HUES6 (cell line): ENCODE measurements around the gene NPHP1.
"Not testable (repeated sequence)": the region's sequence is repeated elsewhere in the genome, so short reads cannot be mapped to it uniquely, and the experiment has no call there.

Experiments
- H3K27ac ChIP-seq: 2 replicates; pipeline ENCODE4 v1.7.0; 2013; ENCODE audit warnings: low read depth, mild to moderate bottlenecking, low read length, inconsistent platforms
- H3K27me3 ChIP-seq: 2 replicates; pipeline ENCODE4 v1.6.1; 2013; ENCODE audit warnings: low read length; ENCODE audit not compliant: control insufficient read depth, insufficient read depth
- H3K36me3 ChIP-seq: 2 replicates; pipeline ENCODE4 v1.6.1; 2013; ENCODE audit warnings: low read length; ENCODE audit not compliant: control insufficient read depth, insufficient read depth
- H3K4me1 ChIP-seq: 2 replicates; pipeline ENCODE4 v1.6.1; 2013; ENCODE audit warnings: low read length; ENCODE audit not compliant: control insufficient read depth, insufficient read depth
- H3K4me3 ChIP-seq: 2 replicates; pipeline ENCODE4 v1.5.1; 2013; ENCODE audit warnings: low read depth, low read length
- H3K9ac ChIP-seq: one replicate; pipeline ENCODE4 v1.6.1; 2013; ENCODE audit warnings: mild to moderate bottlenecking, low read length
- H3K9me3 ChIP-seq: 2 replicates; pipeline ENCODE4 v1.6.1; 2013; ENCODE audit warnings: low read depth, low read length; ENCODE audit not compliant: control insufficient read depth, insufficient read depth

Gene NPHP1

DNA sequence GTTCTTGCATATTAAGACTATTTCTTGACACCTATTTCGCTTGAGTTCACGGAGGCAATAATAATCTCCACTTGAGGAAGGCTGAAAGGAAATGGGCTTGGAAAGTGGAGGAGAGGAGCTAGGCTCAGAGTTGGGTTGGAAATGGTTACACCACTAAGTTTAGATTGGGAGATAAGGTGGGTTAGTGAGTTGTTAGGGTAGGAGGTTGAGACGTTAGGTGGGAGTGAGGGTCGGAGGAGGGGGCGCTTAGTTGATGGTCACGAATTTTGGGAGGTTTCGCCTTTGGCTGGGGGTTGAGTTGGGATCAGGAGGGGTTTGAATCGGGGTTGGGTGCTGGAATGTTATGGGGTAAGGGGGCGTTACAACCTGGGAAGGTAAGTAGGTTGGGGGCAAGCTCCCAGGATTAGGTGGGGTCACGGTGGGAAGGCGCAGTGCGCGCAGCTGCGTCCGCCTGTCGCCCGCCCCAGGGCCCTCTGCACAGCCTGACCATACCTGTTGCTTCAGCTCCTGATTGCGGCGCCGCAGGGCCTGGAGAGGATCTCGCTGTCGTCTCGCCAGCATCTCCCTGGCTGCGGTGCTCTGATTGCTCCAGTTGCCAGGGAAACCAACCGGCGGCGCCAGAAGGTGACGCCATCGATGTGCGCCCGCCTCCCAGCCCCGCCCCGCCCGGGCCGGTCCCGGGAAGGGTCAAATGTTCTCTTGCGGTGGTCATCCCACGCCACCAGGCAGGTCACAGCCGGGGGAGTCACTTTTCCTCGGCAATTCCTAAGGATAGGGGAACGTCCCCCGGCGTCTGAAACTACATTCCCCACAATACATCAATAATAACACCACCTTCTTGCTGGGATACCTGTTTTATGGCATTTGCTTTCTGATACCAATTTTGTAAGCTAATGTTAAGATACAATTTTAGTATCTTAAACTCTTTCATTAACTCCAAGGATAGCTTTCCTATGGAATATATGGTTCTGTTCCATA, at the start of gene NPHP1:
TSS of gene NPHP1 (minus strand) at position 606 of the 978 bp plus-strand sequence. CDS start at position 561, 45 bp downstream.
- peak within 1 kb of the TSS; percentile 54 for H3K9ac ChIP-seq
- no peaks in the 10 kb centered on the region for H3K4me1 ChIP-seq
- no peaks in the 10 kb centered on the region for H3K9me3 ChIP-seq
- H3K36me3 ChIP-seq, result no peaks in the 10 kb centered on the region
- no peak within 1 kb of the TSS for H3K27ac ChIP-seq
- no peaks in the 10 kb centered on the region for H3K27me3 ChIP-seq
- peak within 1 kb of the TSS; percentile 83 for H3K4me3 ChIP-seq

DNA sequence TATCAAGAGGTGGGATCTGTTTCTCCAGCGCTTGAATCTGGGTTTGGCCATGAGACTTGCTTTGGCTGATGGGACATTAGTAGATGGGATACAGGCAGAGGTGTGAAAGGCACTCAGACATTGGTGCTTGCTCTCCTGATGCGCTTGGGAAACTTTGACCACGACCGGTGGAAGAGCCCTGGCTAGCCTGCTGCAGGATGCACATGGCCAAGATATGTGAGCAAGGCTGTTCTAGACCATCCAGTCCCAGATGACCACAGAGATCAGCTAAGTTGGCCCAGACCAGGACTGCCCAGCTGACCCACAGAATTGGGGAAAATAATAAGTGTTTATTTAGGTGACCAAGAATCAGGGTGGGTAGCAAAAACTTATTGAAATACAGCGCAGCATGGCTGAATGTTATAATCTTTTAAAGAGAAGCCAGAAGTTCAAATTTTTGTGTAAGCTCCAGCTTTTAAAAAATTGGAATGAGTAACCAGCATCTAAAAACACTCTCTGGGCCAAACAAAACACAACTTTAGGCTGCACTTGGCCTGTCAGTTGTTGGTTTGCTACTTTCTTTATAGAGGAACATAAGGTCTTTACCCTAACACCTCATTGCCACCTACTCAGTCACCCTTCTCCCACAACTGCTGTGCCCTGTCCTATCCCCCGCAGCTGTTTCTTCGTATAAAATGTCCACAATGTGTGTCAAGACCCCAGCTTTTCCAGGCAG, 43.4 kb upstream of the NPHP1 start:
- H3K9me3 ChIP-seq, H3K36me3 ChIP-seq, H3K9ac ChIP-seq, H3K4me1 ChIP-seq, H3K27me3 ChIP-seq, H3K27ac ChIP-seq, H3K4me3 ChIP-seq: not testable (repeated sequence)

DNA sequence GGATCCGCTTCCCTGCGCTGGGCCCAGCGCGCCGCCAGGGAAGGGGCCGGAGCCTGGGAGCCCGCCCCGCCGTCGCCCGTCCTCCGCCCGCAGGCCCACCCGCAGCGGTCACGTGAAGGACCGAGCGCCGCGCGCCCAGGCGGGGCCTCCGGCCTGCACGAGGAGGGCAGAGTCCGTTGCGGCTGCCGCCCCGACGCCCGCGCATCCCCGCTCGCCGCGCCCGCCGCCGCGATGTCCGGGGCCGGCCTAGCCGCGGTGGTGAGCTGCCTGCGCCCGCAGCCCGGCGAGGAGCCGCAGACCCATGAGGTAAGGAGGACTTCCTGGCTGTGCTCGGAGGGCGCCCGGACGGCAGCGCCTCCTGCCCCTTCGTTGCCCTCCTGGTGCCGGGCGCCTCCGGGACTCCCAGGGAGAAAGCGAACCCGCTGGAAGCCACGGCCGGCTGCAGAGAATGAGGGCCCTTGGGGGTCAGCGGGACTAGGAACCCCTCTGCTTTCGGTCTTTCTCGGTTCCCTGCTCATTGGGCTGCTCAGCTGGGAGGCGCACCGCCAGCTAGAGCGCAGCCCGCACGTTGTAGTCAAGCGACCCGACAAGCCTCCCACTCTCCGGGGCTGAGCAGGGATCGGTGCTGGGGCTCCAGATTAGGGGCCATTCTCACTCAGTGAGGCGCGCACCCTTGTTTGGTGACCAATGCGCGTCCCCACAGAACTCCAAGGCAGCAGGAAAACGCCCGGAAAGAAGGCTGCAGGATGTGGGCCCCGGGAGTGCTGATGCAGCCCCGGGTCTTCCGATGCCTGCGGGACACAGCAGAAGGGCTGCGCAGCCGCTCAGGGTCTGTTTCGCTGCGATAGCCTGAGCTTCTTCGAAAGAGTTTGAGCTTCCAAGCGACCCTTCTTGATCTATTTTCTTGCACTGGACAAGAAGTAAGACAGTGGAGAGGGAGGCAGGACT, 40.9 kb upstream of the NPHP1 start:
- H3K9ac ChIP-seq, H3K36me3 ChIP-seq, H3K9me3 ChIP-seq, H3K27me3 ChIP-seq, H3K4me3 ChIP-seq, H3K27ac ChIP-seq, H3K4me1 ChIP-seq: not testable (repeated sequence)

DNA sequence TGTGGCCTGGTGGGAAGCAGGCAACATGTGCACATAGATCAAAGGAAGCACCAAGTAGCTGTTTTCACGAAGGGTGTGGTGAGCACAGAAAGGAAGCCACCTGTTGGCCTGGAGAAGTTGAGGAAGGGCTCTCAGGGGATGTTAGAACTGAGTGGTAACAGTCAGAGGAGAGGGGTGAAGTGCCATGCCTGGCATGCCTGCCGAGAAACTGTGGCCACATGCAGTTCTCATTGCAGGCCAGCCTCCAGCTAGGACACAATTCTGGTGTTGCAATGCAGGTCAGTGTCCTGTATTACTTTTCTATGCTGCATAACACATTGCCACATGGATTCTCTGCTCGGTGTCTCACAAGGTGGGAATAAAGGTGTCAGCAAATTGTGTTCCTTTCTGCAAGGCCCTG, 38.5 kb upstream of the NPHP1 start:
- not testable (repeated sequence) for H3K4me1 ChIP-seq, H3K9me3 ChIP-seq, H3K27ac ChIP-seq, H3K9ac ChIP-seq, H3K4me3 ChIP-seq, H3K27me3 ChIP-seq, H3K36me3 ChIP-seq

DNA sequence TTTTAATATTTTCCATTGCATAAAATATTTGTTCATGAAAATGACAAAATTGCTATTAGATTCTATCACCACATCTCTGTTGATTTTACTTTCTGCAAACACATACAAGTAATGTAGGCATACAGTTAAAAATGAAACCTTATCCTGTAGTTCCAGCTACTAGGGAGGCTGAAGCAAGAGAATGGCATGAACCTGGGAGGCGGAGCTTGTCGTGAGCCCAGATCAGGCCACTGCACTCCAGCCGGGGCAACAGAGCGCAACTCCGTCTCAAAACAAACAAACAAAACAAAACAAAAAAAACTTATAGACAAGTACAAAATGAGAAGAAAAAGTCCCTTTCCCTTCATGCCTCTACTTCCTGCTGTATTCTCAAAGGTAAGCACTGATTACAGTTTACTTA, 29.7 kb upstream of the NPHP1 start:
- H3K9me3 ChIP-seq, H3K36me3 ChIP-seq, H3K4me1 ChIP-seq, H3K9ac ChIP-seq, H3K4me3 ChIP-seq, H3K27ac ChIP-seq, H3K27me3 ChIP-seq: not testable (repeated sequence)

DNA sequence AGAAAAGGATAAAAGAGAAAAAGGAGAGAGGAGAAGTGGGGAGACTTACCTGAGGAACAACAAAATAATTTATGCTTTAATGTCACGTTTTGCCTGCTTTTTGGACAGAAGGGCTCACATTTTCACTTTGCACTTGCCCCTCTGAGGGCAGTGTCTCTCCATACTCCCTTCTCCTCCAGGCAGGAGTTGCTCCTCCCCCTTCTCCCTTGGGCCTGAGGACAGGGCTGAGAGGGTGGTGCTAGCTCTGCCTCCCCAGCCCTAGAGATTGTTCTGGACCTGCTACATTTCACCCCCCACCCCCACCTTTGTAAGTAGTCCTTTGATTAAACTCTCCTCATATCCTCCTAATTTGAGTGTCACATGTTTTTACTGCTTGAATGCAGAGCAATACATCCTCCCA, 25.1 kb upstream of the NPHP1 start:
- not testable (repeated sequence) for H3K9me3 ChIP-seq, H3K27ac ChIP-seq, H3K4me1 ChIP-seq, H3K27me3 ChIP-seq, H3K9ac ChIP-seq, H3K36me3 ChIP-seq, H3K4me3 ChIP-seq

DNA sequence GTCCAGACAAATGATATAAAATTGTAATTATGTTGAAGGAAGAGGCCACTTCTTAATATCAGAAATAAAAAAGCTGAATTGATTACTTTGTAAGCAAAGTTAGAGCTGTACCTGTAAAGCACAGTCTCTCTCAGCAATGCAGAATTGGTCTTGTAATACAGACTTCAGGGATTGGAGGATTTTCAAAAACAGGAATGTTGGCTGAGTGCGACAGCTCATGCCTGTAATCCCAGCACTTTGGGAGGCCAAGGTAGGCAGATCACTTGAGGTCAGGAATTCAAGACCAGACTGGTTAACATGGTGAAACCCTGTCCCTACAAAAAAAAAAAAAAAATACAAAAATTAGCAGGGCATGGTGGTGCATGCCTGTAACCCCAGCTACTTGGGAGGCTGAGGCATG, 17.8 kb upstream of the NPHP1 start:
- H3K9me3 ChIP-seq, H3K4me1 ChIP-seq, H3K27me3 ChIP-seq, H3K9ac ChIP-seq, H3K27ac ChIP-seq, H3K36me3 ChIP-seq, H3K4me3 ChIP-seq: not testable (repeated sequence)

DNA sequence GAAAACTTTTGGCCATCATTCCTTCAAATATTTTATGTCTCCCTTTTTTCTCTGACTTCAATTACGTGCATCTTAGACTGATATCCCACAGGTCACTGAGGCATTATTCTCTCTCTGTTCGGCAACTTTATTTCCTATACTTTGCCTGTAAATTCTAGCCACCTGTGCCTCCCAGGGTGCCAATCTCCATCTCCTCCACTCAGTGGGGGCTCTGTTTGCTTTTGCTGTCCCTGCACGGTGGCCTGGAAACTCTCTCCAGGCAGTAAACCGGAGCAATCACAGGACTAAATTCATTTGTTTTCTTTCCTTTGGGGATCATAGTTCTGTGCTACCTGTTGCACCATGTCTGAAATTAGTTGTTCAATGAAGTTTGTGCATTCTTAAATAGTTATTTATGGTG, 17.1 kb upstream of the NPHP1 start:
- no peak overlapping the region for H3K9ac ChIP-seq

DNA sequence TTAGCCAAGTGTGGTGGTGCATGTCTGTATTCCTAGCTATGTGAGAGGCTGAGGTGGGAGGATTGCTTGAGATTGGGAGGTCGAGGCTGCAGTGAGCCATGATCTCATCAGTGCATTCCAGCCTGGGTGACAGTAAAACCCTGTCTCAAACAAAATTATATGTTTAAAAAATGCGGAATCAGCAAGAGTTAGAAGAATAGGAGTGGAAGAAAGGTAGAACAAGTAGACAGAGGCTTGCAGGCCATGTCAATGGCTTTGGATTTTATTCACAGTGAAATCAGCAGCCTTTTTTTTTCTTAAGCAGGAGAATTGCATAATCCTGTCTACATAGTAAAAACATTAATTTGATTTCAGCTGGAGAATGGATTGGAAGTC, 15.4 kb upstream of the NPHP1 start:
- Histone ChIP-seq H3K36me3 (no peaks in the 10 kb centered on the region), H3K9ac (no peak overlapping the region), H3K9me3 (peaks cover 17% of the 10 kb centered on the region), H3K4me3 (no peak overlapping the region), H3K27ac (no peak overlapping the region), H3K27me3 (no peaks in the 10 kb centered on the region), H3K4me1 (no peaks in the 10 kb centered on the region)

More for the DNA sequence above, 17.1 kb upstream of the NPHP1 start:
- H3K4me3 ChIP-seq, result no peak overlapping the region
- peaks cover 6% of the 10 kb centered on the region; the same call in 1 of the 2 replicates for H3K9me3 ChIP-seq
- no peaks in the 10 kb centered on the region for H3K36me3 ChIP-seq
- no peak overlapping the region for H3K27ac ChIP-seq
- no peaks in the 10 kb centered on the region for H3K4me1 ChIP-seq
- no peaks in the 10 kb centered on the region for H3K27me3 ChIP-seq

DNA sequence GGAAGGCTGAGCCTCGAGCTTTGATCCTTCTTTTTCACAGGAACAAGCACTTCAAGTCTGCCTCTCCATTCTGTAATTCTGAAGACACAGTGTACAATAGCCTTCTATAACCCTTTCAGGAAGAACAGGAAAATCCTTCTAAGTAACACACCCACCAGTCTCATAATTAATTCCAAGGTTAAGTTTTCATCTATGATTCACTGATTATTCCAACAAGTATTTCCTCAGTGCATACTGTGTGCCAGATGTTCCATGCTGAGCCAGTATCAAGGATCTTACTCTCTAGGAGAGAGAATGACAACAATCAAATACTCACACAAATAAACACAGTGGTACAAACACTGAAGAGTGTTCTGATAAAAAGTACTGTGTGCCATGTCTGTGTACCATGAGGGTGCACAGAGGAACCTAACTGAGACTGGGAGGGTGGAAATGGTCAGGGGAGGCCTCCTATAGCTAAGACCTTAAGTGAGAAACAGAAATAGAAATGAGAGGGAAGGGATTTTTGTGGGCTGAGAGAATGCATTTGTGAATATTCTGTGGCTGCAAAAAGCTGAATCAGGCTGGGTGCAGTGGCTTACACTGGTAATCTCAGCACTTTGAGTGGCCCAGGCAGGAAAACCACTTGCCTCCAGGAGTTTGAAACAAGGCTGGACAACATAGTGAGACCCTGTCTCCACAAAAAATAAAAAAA, 14.8 kb upstream of the NPHP1 start:
- no peaks in the 10 kb centered on the region for H3K4me1 ChIP-seq
- no peak overlapping the region for H3K4me3 ChIP-seq
- peaks cover 22% of the 10 kb centered on the region for H3K9me3 ChIP-seq
- no peaks in the 10 kb centered on the region for H3K36me3 ChIP-seq
- no peaks in the 10 kb centered on the region for H3K27me3 ChIP-seq
- H3K27ac ChIP-seq, result no peak overlapping the region
- no peak overlapping the region for H3K9ac ChIP-seq
